ENCODE measurements around the gene CASKIN1. TPM values are rescaled to one million over a fixed set of nuclear protein-coding genes. Genes with fewer than 3 reads are reported as not detected.

Gene CASKIN1
- total RNA-seq, 1 experiment from 2014 or later, result 7.9 TPM

- Histone ChIP-seq H3K9me3 (ENCODE audit: control insufficient read depth, low read depth, low read length) (no peaks in the 10 kb centered on the region), H3K23me2 (ENCODE audit: insufficient read length, low read depth, low read length, poor library complexity, severe bottlenecking) (peaks cover 13% of the 10 kb centered on the region), H2BK5ac (ENCODE audit: insufficient read length, low read length) (no peak overlapping the region), H3K14ac (ENCODE audit: insufficient read depth, low read length) (no peak overlapping the region), H3T11ph (ENCODE audit: low read length) (no peak overlapping the region), H4K20me1 (ENCODE audit: control insufficient read depth, insufficient read depth, insufficient read length) (no peaks in the 10 kb centered on the region), H3K79me1 (ENCODE audit: insufficient read depth, low read depth, low read length, poor library complexity, severe bottlenecking) (no peaks in the 10 kb centered on the region), H2BK120ac (ENCODE audit: low read depth, low read length, poor library complexity, severe bottlenecking) (no peak overlapping the region), H2BK12ac (ENCODE audit: insufficient read length, low read depth, low read length) (no peak overlapping the region), H2AK5ac (ENCODE audit: insufficient read length, low read length) (no peak overlapping the region), H4K8ac (replicated peaks; ENCODE audit: insufficient read length, low read depth, low read length) (no peak overlapping the region), H2AFZ (ENCODE audit: low read length) (no peak overlapping the region), H3K56ac (ENCODE audit: insufficient read length, low read depth, low read length) (no peak overlapping the region), H2BK20ac (ENCODE audit: low read depth, low read length, poor library complexity, severe bottlenecking) (no peak overlapping the region), H4K91ac (ENCODE audit: insufficient read length, low read depth, low read length) (no peak overlapping the region), H3K23ac (ENCODE audit: insufficient read length, low read depth, low read length) (no peak overlapping the region), H4K5ac (ENCODE audit: insufficient read length, low read depth, low read length) (no peak overlapping the region), H3K18ac (ENCODE audit: insufficient read length, low read depth, low read length) (no peak overlapping the region), H3K4me1 (ENCODE audit: insufficient read depth, low read length) (no peaks in the 10 kb centered on the region), H3K27ac (ENCODE audit: insufficient read length, low read depth, low read length) (no peak overlapping the region), H2BK15ac (ENCODE audit: low read depth, low read length) (no peak overlapping the region), H3K79me2 (ENCODE audit: insufficient read depth, low read length) (no peaks in the 10 kb centered on the region), H3K4me2 (ENCODE audit: insufficient read depth, insufficient read length, low read length) (no peak overlapping the region), H3K4ac (ENCODE audit: low read depth, low read length) (no peak overlapping the region), H3K27me3 (ENCODE audit: insufficient read depth, low read length) (peaks cover 2% of the 10 kb centered on the region; the same call in 1 of the 2 replicates), H3K9ac (ENCODE audit: extremely low read depth, insufficient read length, low read length) (no peak overlapping the region)
- Mint-ChIP-seq H3K27me3 (ENCODE audit: low read depth) (peaks cover 16% of the 10 kb centered on the region), H3K27ac (no peak overlapping the region), H3K36me3 (ENCODE audit: insufficient read depth in 1 of 3, low read depth in 3 of 3) (peaks cover 2 to 28% (median 18%) of the 10 kb centered on the region in 3 experiments; a peak in 6 of 7 replicates), H3K9me3 (no peaks in the 10 kb centered on the region), H3K4me1 (peaks cover 0 to 2% of the 10 kb centered on the region in 2 experiments; a peak in 1 of 4 replicates), H3K4me3 (no peak overlapping the region)
- WGBS (ENCODE audit: extremely low coverage, insufficient read length, low lambda C conversion rate), result no CpG with 5 or more reads among the region's 51 CpGs
- TF ChIP-seq CTCF (conservative IDR thresholded peaks at IDR 0.05), result no peak
- DNase-seq, result no peak
These were observed 37.7 kb upstream of the CASKIN1 start for GRCh38 chr16:2233872-2234812.

Data from H9 (cell line).